A549 treated with GW870086 at 1 μM for 4 hours (cell line): ENCODE results near the gene SKA1. TPM values are rescaled to one million over a fixed set of nuclear protein-coding genes. Genes with fewer than 3 reads are reported as not detected.

Source experiments
- total RNA-seq: library from RNA; stranded (reverse); fragments of 200-300 nt; extraction: Qiagen RNA extraction; gene quantifications from 5 replicates; pipeline ENCODE4 v1.2.3, GENCODE V29; 2022; ENCODE audit warnings: low read depth

The SKA1 gene, protein sequence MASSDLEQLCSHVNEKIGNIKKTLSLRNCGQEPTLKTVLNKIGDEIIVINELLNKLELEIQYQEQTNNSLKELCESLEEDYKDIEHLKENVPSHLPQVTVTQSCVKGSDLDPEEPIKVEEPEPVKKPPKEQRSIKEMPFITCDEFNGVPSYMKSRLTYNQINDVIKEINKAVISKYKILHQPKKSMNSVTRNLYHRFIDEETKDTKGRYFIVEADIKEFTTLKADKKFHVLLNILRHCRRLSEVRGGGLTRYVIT
- 11.6 to 13.3 TPM (median 12.0 TPM) in 5 replicates for total RNA-seq

DNA sequence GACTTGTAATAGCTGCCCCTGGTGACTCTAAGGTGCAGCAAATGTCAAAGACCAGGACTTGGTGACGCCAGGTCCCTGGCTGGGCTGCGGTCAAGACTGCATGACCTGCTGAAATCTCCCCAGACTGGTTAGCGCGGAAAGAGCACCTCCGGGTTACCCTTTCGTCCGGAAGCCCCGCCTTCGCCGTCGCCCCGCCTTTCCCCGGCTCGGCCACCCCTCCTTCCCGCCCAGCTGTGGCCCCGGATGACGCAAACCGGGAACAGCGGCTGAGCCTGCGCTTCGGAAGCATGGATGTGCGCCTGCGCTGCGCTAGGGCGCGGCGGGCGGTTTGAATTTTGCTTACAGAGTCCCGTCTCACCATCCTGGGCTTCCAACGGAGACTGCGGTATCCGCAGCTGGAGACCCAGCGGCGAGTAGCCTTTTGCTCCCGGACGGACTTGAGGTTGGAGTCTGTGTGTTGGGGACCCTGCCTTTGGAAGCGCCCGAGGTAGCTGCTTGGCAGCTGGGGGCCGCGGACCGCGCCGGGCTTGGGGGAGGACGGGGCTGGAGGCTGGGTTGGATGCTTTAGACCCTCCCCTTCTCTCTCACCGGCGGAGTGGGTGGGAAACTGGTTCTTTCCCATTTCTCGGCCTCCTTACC is at the start of gene SKA1:
TSS of gene SKA1 (plus strand) at position 294 of the 639 bp plus-strand sequence. CDS start 785 bp downstream, outside the sequence.

Other genes with a start within 250 kb of the SKA1 start
- gene MYO5B, start 179.9 kb upstream of the SKA1 start, total RNA-seq = 8.6 to 10.0 TPM (median 8.9 TPM) in 5 replicates
- gene CFAP53, start 108.6 kb upstream of the SKA1 start, total RNA-seq = 0.26 to 0.43 TPM (median 0.30 TPM) in 5 replicates
- gene MBD1, start 93.5 kb upstream of the SKA1 start, total RNA-seq = 30.8 to 40.1 TPM (median 36.7 TPM) in 5 replicates
- 41.8 to 51.0 TPM (median 43.5 TPM) in 5 replicates for gene CXXC1, start 87.4 kb upstream of the SKA1 start, total RNA-seq
- gene MAPK4, start 185.0 kb downstream of the SKA1 start, total RNA-seq = 0.11 to 0.26 TPM (median 0.23 TPM) in 5 replicates